OCI-LY1 (cell line): ENCODE data around the gene MCTP2.

Source experiments
- CTCF ChIP-seq: fragments of 200-600 bp; sonication (generic), shearing (Covaris generic); IDR thresholded peaks from 2 replicates; pipeline ENCODE4 v1.5.1; 2017; ENCODE audit warnings: mild to moderate bottlenecking, antibody characterized with exemption, low read length, moderate library complexity, mixed read lengths
- EZH2 ChIP-seq: fragments of 200-600 bp; sonication (generic), shearing (Covaris generic); IDR thresholded peaks from 2 replicates; pipeline ENCODE4 v1.8.0; 2017; ENCODE audit warnings: borderline replicate concordance, mixed run types, mild to moderate bottlenecking, antibody characterized with exemption, low read length, moderate library complexity, mixed read lengths

DNA sequence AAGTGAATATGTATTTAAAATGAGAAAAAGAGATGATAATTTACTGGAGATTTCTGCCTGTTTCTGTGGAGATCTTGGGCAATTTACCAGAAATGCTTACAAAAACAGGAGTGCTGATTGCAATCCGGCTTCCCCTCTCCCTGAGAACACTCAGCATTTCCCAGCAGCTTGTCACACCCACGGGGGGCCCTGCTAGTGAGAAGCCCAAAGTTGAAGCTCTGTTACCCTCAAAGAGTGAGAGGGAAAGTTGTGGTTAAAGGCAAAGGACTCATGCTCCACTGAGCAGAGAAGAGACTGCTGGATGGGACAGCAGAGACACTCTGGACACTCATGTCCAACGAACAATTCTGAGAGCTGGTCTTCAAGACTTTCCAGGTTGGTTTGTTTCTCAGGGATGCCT, 2.9 kb downstream of the MCTP2 start:
- TF ChIP-seq CTCF = no peak
- no peak for TF ChIP-seq EZH2
